ENCODE measurements around the gene RRAGD. TPM values are rescaled to one million over a fixed set of nuclear protein-coding genes. Genes with fewer than 3 reads are reported as not detected.

RRAGD gene
- total and polyA plus RNA-seq, 2 donors (not counting 1 experiment from before 2014, with no cell fraction given), result 0.27 to 4.5 TPM

DNA sequence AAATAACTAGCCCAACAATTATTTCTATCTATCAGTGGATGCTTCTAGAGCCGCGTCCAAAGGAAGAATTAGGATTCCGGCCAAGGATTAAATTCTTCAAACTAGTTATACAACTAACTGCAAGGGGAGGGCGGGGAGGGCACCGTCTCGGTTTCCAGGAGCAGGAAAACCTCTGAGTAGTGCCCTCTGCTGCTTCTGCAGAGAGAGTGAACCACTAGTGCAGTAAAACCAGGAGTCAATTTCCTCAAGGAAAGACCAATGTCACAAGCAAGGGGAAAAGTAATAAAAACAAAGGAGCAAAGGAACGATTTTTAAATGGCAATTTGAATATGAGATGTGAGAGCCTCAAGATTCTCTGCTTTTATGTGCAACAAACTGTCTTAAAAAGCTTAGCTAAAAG, 43.1 kb downstream of the RRAGD start:
- ATAC-seq (ENCODE audit: low read depth) (no peak), DNase-seq (no peak)
- peaks cover 40% of the 10 kb centered on the region for H3K4me1 Mint-ChIP-seq
- H3K27ac Mint-ChIP-seq, result no peak overlapping the region
- intact Hi-C loops (cut with micrococcal nuclease), result loop anchor here (1.0 kb wide), 1 partner anchor 241 kb away; no protein-coding TSS in a partner anchor
- Histone ChIP-seq H3K36me3 (replicated peaks in 1 of 2; ENCODE audit: control extremely low read depth in 1 of 2, control insufficient read depth in 1 of 2, extremely low read depth in 1 of 2, insufficient read depth in 2 of 2, low read length in 1 of 2) (no peaks in the 10 kb centered on the region), H3K4me2 (replicated peaks; ENCODE audit: low read depth, low read length, poor library complexity, severe bottlenecking) (peak overlapping the region; percentile 6), H3K79me2 (ENCODE audit: control insufficient read depth, insufficient read depth, low read length) (no peaks in the 10 kb centered on the region), H4K20me1 (ENCODE audit: control insufficient read depth, insufficient read depth, low read length, poor library complexity, severe bottlenecking) (no peaks in the 10 kb centered on the region), H2AFZ (ENCODE audit: insufficient read depth, low read depth, low read length, poor library complexity, severe bottlenecking) (no peak overlapping the region), H3K9ac (ENCODE audit: low read length) (no peak overlapping the region), H3K27ac (ENCODE audit: low read length in 2 of 2) (no peak overlapping the region), H3K4me1 (ENCODE audit: control insufficient read depth in 2 of 2, insufficient read depth in 2 of 2, low read length in 2 of 2) (peaks cover 25 to 32% of the 10 kb centered on the region in 2 donors), H3K4me3 (ENCODE audit: control extremely low read depth in 1 of 5, extremely low read depth in 1 of 5, insufficient read depth in 1 of 5, low read depth in 2 of 5, low read length in 4 of 5) (no peak overlapping the region), H3K9me3 (ENCODE audit: control extremely low read depth in 1 of 3, control insufficient read depth in 2 of 3, insufficient read depth in 1 of 3, low read length in 2 of 3) (no peaks in the 10 kb centered on the region), H3K27me3 (replicated peaks in 1 of 4; ENCODE audit: control extremely low read depth in 1 of 4, control insufficient read depth in 3 of 4, insufficient read depth in 4 of 4, low read length in 3 of 4) (no peaks in the 10 kb centered on the region)
- POLR2A ChIA-PET, result interaction anchor here (0.5 kb wide), 1 partner anchor 29 kb away, joined by 5 read pairs; no protein-coding TSS in a partner anchor
- no peak for TF ChIP-seq EZH2 (IDR thresholded peaks at IDR 0.05; ENCODE audit: borderline replicate concordance, insufficient read depth, low read depth, low read length, poor library complexity, severe bottlenecking)
- TF ChIP-seq, protein P1, sequence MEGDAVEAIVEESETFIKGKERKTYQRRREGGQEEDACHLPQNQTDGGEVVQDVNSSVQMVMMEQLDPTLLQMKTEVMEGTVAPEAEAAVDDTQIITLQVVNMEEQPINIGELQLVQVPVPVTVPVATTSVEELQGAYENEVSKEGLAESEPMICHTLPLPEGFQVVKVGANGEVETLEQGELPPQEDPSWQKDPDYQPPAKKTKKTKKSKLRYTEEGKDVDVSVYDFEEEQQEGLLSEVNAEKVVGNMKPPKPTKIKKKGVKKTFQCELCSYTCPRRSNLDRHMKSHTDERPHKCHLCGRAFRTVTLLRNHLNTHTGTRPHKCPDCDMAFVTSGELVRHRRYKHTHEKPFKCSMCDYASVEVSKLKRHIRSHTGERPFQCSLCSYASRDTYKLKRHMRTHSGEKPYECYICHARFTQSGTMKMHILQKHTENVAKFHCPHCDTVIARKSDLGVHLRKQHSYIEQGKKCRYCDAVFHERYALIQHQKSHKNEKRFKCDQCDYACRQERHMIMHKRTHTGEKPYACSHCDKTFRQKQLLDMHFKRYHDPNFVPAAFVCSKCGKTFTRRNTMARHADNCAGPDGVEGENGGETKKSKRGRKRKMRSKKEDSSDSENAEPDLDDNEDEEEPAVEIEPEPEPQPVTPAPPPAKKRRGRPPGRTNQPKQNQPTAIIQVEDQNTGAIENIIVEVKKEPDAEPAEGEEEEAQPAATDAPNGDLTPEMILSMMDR (IDR thresholded peaks at IDR 0.05), result no peak
- CTCF ChIA-PET, result interaction anchor here (0.8 to 8.5 kb wide), 11 partner anchors 10 to 386 kb away, joined by 3 to 141 read pairs (median 4); partner anchors contain the start of genes PM20D2 and UBE2J1
- no peaks in the 10 kb centered on the region for H3K27me3 Mint-ChIP-seq
- H3K9me3 Mint-ChIP-seq (ENCODE audit: insufficient read depth), result no peaks in the 10 kb centered on the region
- 30% methylated on average over 2 of the region's 7 CpGs for WGBS (ENCODE audit: insufficient coverage)
- no peak overlapping the region for H3K4me3 Mint-ChIP-seq

DNA sequence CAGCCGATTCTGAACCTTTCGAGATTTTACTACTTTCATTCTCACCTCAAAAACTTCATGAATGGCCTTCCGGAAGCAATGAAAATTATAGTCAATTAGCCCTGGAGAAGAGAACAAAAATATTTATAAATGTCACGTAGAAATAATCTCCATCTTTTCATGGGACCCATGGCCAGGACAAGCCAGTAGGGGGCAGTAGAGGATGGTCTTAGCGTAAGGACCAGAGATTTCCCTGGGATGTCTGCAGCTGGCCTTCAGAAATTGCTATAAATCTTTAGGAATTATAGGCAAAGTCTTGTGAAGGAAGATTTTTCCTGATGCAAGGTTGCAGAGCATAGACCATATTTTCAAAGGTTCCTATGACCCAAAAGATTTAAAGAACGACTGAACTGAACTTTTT, 44.0 kb downstream of the RRAGD start:
- no peak overlapping the region for H3K4me3 ChIP-seq (ENCODE audit: control extremely low read depth in 1 of 5, extremely low read depth in 1 of 5, insufficient read depth in 1 of 5, low read depth in 2 of 5, low read length in 4 of 5)
- no peaks in the 10 kb centered on the region for H4K20me1 ChIP-seq (ENCODE audit: control insufficient read depth, insufficient read depth, low read length, poor library complexity, severe bottlenecking)
- ChIA-PET CTCF (interaction anchor here (0.7 to 8.5 kb wide), 15 partner anchors 9 to 385 kb away, joined by 3 to 141 read pairs (median 4); partner anchors contain the start of genes PM20D2 and UBE2J1), POLR2A (no interaction called here)
- Mint-ChIP-seq H3K9me3 (ENCODE audit: insufficient read depth) (no peaks in the 10 kb centered on the region), H3K4me3 (no peak overlapping the region), H3K4me1 (peaks cover 46% of the 10 kb centered on the region), H3K27ac (no peak overlapping the region), H3K27me3 (no peaks in the 10 kb centered on the region)
- no peaks in the 10 kb centered on the region for H3K9me3 ChIP-seq (ENCODE audit: control extremely low read depth in 1 of 3, control insufficient read depth in 2 of 3, insufficient read depth in 1 of 3, low read length in 2 of 3)
- H3K27me3 ChIP-seq (replicated peaks in 1 of 4; ENCODE audit: control extremely low read depth in 1 of 4, control insufficient read depth in 3 of 4, insufficient read depth in 4 of 4, low read length in 3 of 4), result no peaks in the 10 kb centered on the region
- no peak overlapping the region for H3K9ac ChIP-seq (ENCODE audit: low read length)
- DNase-seq (peak; percentile 65), ATAC-seq (ENCODE audit: low read depth) (peak; percentile 34)
- intact Hi-C loops (cut with micrococcal nuclease), result loop anchor here (1.0 kb wide), 1 partner anchor 242 kb away; no protein-coding TSS in a partner anchor
- no peak overlapping the region for H3K4me2 ChIP-seq (replicated peaks; ENCODE audit: low read depth, low read length, poor library complexity, severe bottlenecking)
- peaks cover 25 to 32% of the 10 kb centered on the region in 2 donors for H3K4me1 ChIP-seq (ENCODE audit: control insufficient read depth in 2 of 2, insufficient read depth in 2 of 2, low read length in 2 of 2)
- H3K27ac ChIP-seq (ENCODE audit: low read length in 2 of 2), result no peak overlapping the region
- H2AFZ ChIP-seq (ENCODE audit: insufficient read depth, low read depth, low read length, poor library complexity, severe bottlenecking), result no peak overlapping the region
- no CpG with 5 or more reads among the region's 6 CpGs for WGBS (ENCODE audit: insufficient coverage)
- no peaks in the 10 kb centered on the region for H3K36me3 ChIP-seq (replicated peaks in 1 of 2; ENCODE audit: control extremely low read depth in 1 of 2, control insufficient read depth in 1 of 2, extremely low read depth in 1 of 2, insufficient read depth in 2 of 2, low read length in 1 of 2)
- TF ChIP-seq, protein P1 (IDR thresholded peaks at IDR 0.05), result peak; percentile 85
- no peak for TF ChIP-seq EZH2 (IDR thresholded peaks at IDR 0.05; ENCODE audit: borderline replicate concordance, insufficient read depth, low read depth, low read length, poor library complexity, severe bottlenecking)
- H3K79me2 ChIP-seq (ENCODE audit: control insufficient read depth, insufficient read depth, low read length), result no peaks in the 10 kb centered on the region

Measured in B cell (primary cell).